Measurements from ENCODE around the gene NR3C1.

- TF ChIP-seq CTCF (IDR thresholded peaks at IDR 0.05; ENCODE audit: poor library complexity, severe bottlenecking) (no peak), REST (IDR thresholded peaks at IDR 0.05; ENCODE audit: borderline replicate concordance) (no peak)
Measured at GRCh38 chr5:143396353-143396940, 7.0 kb downstream of the NR3C1 start.

All from neural cell (in vitro differentiated cells).